Activated B cell treated with CpG ODN at 0.5 μM for 24 hours (primary cell): ENCODE results near the gene CFAP69. TPM values are rescaled to one million over a fixed set of nuclear protein-coding genes. Genes with fewer than 3 reads are reported as not detected.

ENCODE experiments used
- ATAC-seq: fragments of 200-7000 bp; cut with Tn5 transposase; one replicate; pipeline ENCODE4 v1.10.0; 2021; ENCODE audit warnings: low read depth, mild to moderate bottlenecking, moderate library complexity
- CTCF ChIA-PET: fragments of 350-600 bp; sonication (Branson Sonifier 250); formaldehyde crosslinking; loops from one replicate; lab custom pipeline; 2021; ENCODE audit warnings: antibody characterized with exemption; lab: Charles Lee
- POLR2A ChIA-PET: fragments of 350-600 bp; sonication (Branson Sonifier 250); formaldehyde crosslinking; loops from one replicate; lab custom pipeline; 2021; ENCODE audit warnings: antibody characterized with exemption; lab: Charles Lee
- DNase-seq: peaks from one replicate; pipeline ENCODE4 v3.0.0; 2022
- H3K27ac Mint-ChIP-seq: one replicate; pipeline ENCODE4 v1.8.0; 2020; ENCODE audit warnings: mixed read lengths
- H3K27me3 Mint-ChIP-seq: one replicate; pipeline ENCODE4 v1.8.0; 2021; ENCODE audit warnings: mixed read lengths
- H3K36me3 Mint-ChIP-seq: one replicate; pipeline ENCODE4 v1.8.0; 2021; ENCODE audit warnings: low read depth, mixed read lengths
- H3K4me1 Mint-ChIP-seq: one replicate; pipeline ENCODE4 v1.8.0; 2021; ENCODE audit warnings: mixed read lengths
- H3K4me3 Mint-ChIP-seq: one replicate; pipeline ENCODE4 v1.8.0; 2020; ENCODE audit warnings: mild to moderate bottlenecking, mixed read lengths
- H3K9me3 Mint-ChIP-seq: one replicate; pipeline ENCODE4 v1.8.0; 2020; ENCODE audit warnings: mixed read lengths
- intact Hi-C: fragments of 100-400 bp; cut with micrococcal nuclease; formaldehyde crosslinking; loops from one replicate; pipeline ENCODE4 v1.15.1; 2024
- total RNA-seq: library from RNA; stranded (reverse); gene quantifications from 2 replicates; pipeline ENCODE4 v1.2.3, GENCODE V29; 2022
- TF ChIP-seq, protein P1 (sequence below): fragments of 200-600 bp; IDR thresholded peaks from one replicate; pipeline ENCODE4 v1.8.0; 2022; ENCODE audit warnings: antibody characterized with exemption, mild to moderate bottlenecking

CFAP69 gene
- total RNA-seq, 1 donor from 2014 or later = 0.62 TPM

DNA sequence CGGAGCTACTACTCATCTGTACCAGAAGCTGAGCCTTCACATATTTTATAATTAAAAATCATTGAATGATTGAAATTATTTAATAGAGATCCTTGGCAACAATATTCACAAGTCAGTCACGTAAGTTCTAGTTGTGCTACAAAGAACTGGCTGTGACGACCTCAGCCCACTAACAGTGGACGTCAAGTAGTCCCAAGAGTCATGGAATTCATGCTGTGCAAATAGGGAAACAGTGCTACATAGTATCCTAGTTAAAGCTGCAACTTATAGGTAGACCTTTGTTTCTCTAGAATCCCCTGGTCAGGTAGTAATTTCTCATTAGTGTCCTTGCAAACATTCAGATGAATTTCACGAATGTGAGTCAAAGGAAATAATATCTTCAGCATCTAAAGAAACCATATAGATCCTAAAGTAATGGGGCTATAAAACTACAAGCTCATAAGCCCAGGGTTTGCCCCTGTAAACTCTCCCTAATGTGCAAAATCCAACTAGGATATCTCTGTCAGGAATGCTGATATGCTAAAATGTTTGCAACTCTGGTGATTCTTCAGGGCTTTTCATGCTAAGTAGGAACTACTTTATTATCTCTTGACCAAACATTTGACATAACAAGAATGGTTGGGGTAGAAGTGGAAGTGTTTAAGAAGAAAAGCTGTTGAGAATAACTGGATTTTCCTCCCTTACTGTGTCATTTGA lies 31.2 kb downstream of the CFAP69 start:
- DNase-seq (no peak), ATAC-seq (no peak)
- H3K27ac Mint-ChIP-seq = no peak overlapping the region
- H3K4me3 Mint-ChIP-seq = no peak overlapping the region
- H3K27me3 Mint-ChIP-seq = no peaks in the 10 kb centered on the region
- intact Hi-C loops = no loop called here
- H3K4me1 Mint-ChIP-seq = no peaks in the 10 kb centered on the region
- POLR2A ChIA-PET = interaction anchor here (0.6 kb wide), 1 partner anchor 32 kb away, joined by 3 read pairs; no protein-coding TSS in a partner anchor
- CTCF ChIA-PET = no interaction called here
- H3K36me3 Mint-ChIP-seq = no peaks in the 10 kb centered on the region
- H3K9me3 Mint-ChIP-seq = no peaks in the 10 kb centered on the region
- TF ChIP-seq, protein P1, sequence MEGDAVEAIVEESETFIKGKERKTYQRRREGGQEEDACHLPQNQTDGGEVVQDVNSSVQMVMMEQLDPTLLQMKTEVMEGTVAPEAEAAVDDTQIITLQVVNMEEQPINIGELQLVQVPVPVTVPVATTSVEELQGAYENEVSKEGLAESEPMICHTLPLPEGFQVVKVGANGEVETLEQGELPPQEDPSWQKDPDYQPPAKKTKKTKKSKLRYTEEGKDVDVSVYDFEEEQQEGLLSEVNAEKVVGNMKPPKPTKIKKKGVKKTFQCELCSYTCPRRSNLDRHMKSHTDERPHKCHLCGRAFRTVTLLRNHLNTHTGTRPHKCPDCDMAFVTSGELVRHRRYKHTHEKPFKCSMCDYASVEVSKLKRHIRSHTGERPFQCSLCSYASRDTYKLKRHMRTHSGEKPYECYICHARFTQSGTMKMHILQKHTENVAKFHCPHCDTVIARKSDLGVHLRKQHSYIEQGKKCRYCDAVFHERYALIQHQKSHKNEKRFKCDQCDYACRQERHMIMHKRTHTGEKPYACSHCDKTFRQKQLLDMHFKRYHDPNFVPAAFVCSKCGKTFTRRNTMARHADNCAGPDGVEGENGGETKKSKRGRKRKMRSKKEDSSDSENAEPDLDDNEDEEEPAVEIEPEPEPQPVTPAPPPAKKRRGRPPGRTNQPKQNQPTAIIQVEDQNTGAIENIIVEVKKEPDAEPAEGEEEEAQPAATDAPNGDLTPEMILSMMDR = no peak

DNA sequence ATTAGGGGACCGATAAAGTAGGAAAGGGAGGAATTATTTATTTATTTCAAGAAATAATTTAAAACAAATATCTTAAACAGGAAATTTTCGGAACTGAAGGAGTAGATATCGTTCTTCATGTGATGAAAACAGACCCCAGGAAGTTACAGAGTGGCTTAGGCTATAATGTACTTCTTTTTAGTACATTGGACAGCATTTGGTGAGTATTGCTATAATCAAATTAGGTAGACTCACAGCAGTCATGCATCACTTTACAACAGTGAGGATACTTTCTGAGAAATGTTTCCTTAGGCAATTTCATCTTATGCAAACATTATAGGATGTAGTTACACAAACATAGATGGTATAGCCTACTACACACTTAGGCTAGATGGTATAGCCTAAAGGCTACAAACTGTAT lies 43.2 kb downstream of the CFAP69 start:
- Mint-ChIP-seq H3K27me3 (no peaks in the 10 kb centered on the region), H3K27ac (no peak overlapping the region), H3K36me3 (no peaks in the 10 kb centered on the region), H3K4me1 (no peaks in the 10 kb centered on the region), H3K4me3 (no peak overlapping the region), H3K9me3 (peaks cover 2% of the 10 kb centered on the region)
- no peak for ATAC-seq
- ChIA-PET POLR2A (no interaction called here), CTCF (no interaction called here)
- TF ChIP-seq, protein P1 = no peak
- intact Hi-C loops = no loop called here
- DNase-seq = no peak

DNA sequence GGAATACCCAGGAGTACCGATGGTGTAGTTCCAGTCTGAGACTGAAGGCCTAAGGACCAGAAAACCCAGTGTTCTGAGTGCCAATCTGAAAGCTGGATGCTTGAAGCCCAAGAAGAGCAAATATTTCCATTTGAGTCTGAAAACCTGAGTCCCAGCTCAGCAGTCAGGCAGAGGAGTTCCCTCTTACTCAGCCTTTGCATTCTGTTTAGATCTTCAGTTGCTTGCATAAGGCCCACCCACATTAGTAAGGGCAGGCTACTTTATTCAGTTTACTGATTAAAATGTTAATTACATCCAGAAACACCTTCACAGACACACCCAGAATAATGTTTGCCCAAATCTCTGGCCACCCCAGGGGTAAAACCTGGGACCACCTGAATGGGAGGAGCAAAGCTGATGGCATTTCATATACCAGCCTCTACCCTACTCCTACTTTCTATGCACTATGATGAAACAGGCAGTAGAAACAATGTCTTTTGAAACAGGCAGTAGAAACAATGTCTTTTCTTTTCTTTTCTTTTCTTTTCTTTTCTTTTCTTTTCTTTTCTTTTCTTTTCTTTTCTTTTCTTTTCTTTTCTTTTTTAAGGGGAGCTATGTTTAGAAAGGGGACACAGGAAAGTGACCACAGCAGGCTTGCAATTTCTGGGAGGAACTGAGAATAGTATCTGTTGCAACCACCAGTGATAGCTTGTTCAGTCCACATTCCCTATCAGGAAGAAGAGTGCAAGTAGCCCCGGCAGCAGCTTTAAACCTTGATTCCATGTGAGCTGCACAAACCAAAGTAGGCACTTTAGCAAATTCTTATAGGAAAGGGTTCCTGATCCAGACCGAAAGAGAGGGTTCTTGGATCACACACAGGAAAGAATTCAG lies 45.5 kb downstream of the CFAP69 start:
- DNase-seq (no peak), ATAC-seq (no peak)
- H3K36me3 Mint-ChIP-seq = no peaks in the 10 kb centered on the region
- ChIA-PET POLR2A (no interaction called here), CTCF (no interaction called here)
- intact Hi-C loops = no loop called here
- TF ChIP-seq, protein P1 = no peak
- no peaks in the 10 kb centered on the region for H3K4me1 Mint-ChIP-seq
- H3K9me3 Mint-ChIP-seq = peaks cover 5% of the 10 kb centered on the region
- H3K27ac Mint-ChIP-seq = no peak overlapping the region
- no peak overlapping the region for H3K4me3 Mint-ChIP-seq
- peaks cover 2% of the 10 kb centered on the region for H3K27me3 Mint-ChIP-seq

DNA sequence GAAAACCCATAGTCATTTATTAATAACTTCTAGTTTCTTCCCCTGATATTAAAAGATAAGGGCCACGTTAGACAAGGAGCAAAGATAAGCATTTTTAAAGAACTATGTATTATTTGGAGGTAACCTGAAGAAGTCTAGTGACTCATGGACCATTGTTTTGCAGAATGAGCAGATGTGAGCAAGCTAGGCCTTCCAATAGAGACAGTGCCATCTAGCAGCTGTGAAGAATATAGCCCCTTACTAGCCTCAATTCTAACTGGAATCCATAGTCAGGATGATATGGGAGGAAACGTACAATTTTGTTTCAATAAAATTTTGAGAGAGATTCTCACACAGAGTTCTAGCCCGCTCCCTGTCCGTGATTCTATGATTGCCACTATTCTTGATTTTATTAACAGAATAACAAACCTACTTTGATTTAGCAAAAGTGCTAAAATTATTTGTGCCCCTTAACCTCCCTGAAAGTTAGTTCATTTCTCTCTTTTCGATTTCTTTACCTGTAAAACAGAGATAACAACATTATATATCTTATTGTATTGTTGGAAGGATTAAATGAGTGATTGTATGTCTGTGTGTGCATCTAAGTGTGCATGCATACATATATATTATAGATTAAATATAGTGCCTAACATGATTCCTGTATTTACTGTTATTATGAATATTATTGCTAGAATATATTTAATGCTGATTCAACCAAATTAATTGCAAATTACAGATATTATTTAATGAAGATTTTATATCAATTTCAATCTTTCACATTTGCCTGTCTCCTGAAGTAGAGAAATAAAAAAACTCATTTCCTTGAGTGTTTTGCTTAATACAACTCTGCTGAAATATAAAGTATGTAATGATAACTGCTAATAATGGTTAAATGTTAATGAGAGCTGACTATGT lies 53.4 kb downstream of the CFAP69 start:
- no peak overlapping the region for H3K4me3 Mint-ChIP-seq
- ATAC-seq (no peak), DNase-seq (no peak)
- peaks cover under 1% of the 10 kb centered on the region for H3K9me3 Mint-ChIP-seq
- intact Hi-C loops = no loop called here
- ChIA-PET CTCF (no interaction called here), POLR2A (no interaction called here)
- H3K4me1 Mint-ChIP-seq = no peaks in the 10 kb centered on the region
- peaks cover 2% of the 10 kb centered on the region for H3K27me3 Mint-ChIP-seq
- TF ChIP-seq, protein P1 = no peak
- H3K36me3 Mint-ChIP-seq = no peaks in the 10 kb centered on the region
- no peak overlapping the region for H3K27ac Mint-ChIP-seq
